NT2/D1 (cell line): ENCODE data around the gene MYO7B.

Experiments
- SUZ12 ChIP-seq: IDR thresholded peaks from 2 replicates; pipeline ENCODE4 v1.6.1; 2011; ENCODE audit not compliant: insufficient read length, insufficient read depth; ENCODE audit errors: extremely low read depth
- YY1 ChIP-seq: IDR thresholded peaks from 2 replicates; pipeline ENCODE4 v1.6.1; 2011; ENCODE audit not compliant: insufficient read length, insufficient read depth
- ZNF274 ChIP-seq: IDR thresholded peaks from 2 replicates; pipeline ENCODE4 v1.6.1; 2011; ENCODE audit warnings: mild to moderate bottlenecking, low read depth, low read length

DNA sequence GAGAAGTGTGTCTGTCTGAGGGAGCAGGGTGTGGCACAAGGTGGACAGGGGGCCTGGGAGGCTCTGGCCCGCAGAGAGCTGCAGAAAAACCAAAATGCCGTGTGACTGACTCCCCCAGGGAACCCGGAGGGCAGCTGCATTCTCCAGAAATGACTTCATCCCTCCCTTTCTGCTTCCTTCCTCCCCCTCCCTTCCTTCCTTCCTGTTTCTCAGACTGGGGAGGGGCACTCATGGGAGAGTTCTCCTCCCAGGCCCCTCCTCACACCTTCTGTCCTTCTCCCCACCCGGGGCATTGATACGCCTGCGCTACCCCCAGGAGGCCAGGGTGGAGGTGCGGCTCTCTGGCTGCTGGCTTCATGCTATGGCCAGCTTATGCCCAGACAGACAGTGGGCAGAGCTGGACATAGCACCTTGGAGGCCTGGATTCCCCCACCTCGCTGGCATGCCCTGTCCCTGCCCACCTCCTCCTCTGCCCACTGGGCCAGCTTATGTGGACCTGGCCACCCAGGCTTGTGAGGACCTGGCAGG is 102.3 kb downstream of the MYO7B start:
- TF ChIP-seq ZNF274 (no peak), YY1 (no peak), SUZ12 (no peak)
